Measurements from ENCODE around the gene TAF3. TPM values are rescaled to one million over a fixed set of nuclear protein-coding genes. Genes with fewer than 3 reads are reported as not detected.

The TAF3 gene
- total RNA-seq, 1 donor from 2014 or later: 10.8 TPM

DNA sequence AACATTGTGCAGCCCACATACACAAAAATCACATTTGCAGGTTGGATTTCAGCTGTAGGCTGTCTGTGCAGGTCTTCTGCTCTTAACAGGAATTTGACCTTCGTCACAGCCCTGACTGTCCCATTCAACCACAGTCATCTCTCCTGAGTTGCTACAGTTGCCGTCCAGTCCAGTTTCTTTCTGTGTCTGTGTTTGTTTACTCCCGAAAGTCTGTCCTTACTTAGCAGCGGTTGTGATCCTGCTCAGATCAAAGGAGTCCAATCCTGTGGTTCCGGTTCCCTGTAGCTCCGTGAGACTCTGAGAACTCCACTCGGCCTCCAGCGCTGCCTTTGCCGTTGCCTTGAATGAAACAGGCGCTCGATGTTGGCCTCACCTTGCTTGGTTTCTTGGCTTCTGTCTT is 124.6 kb downstream of the TAF3 start:
- Histone ChIP-seq H3K4me3 (no peak overlapping the region), H3K4me1 (peaks cover 4% of the 10 kb centered on the region), H3K27ac (no peak overlapping the region), H3K36me3 (no peaks in the 10 kb centered on the region), H3K27me3 (ENCODE audit: low read depth) (no peaks in the 10 kb centered on the region), H3K9me3 (no peaks in the 10 kb centered on the region)
- ATAC-seq (no peak), DNase-seq (no peak)
- intact Hi-C loops (cut with DNase I): no loop called here
- TF ChIP-seq, protein P1, sequence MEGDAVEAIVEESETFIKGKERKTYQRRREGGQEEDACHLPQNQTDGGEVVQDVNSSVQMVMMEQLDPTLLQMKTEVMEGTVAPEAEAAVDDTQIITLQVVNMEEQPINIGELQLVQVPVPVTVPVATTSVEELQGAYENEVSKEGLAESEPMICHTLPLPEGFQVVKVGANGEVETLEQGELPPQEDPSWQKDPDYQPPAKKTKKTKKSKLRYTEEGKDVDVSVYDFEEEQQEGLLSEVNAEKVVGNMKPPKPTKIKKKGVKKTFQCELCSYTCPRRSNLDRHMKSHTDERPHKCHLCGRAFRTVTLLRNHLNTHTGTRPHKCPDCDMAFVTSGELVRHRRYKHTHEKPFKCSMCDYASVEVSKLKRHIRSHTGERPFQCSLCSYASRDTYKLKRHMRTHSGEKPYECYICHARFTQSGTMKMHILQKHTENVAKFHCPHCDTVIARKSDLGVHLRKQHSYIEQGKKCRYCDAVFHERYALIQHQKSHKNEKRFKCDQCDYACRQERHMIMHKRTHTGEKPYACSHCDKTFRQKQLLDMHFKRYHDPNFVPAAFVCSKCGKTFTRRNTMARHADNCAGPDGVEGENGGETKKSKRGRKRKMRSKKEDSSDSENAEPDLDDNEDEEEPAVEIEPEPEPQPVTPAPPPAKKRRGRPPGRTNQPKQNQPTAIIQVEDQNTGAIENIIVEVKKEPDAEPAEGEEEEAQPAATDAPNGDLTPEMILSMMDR (IDR thresholded peaks at IDR 0.05): no peak

DNA sequence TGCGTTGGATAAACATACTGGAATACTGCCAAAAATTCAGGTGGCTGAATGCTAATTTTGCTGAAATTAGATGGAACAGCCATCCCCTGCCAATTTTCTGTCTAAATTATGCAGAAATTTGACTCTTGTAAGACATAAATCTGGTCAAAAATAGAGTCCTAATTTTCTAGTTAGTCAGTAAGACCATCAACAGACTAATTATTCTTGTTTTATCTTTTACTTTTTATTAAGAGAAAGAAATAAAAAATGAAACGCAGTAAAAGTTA is 125.8 kb downstream of the TAF3 start:
- no peak overlapping the region for H3K27ac ChIP-seq
- peaks cover 4% of the 10 kb centered on the region for H3K4me1 ChIP-seq
- TF ChIP-seq, protein P1 (IDR thresholded peaks at IDR 0.05): no peak
- ATAC-seq (no peak), DNase-seq (no peak)
- no peaks in the 10 kb centered on the region for H3K27me3 ChIP-seq (ENCODE audit: low read depth)
- no peak overlapping the region for H3K4me3 ChIP-seq
- no peaks in the 10 kb centered on the region for H3K9me3 ChIP-seq
- intact Hi-C loops (cut with DNase I): no loop called here
- no peaks in the 10 kb centered on the region for H3K36me3 ChIP-seq

DNA sequence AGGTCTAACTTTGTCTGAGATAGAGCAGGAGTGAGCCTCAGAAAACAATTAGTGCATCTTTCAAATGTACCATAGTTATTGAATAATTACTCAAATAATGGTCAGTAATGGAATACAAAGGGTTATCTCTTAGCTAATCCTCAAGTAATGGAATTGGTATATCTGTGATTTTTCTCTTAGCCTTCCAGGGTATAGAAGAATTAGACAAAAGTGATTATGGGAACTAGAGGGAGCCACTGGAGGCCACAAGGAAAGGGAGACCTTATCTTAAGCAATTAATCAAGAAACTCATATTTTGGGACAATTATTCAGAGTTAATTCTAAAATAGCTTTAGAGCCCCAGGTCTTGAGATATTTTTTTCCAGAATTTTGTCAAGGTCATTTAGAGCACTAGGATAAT is 126.2 kb downstream of the TAF3 start:
- ATAC-seq: no peak
- H3K27ac ChIP-seq: no peak overlapping the region
- no peaks in the 10 kb centered on the region for H3K9me3 ChIP-seq

DNA sequence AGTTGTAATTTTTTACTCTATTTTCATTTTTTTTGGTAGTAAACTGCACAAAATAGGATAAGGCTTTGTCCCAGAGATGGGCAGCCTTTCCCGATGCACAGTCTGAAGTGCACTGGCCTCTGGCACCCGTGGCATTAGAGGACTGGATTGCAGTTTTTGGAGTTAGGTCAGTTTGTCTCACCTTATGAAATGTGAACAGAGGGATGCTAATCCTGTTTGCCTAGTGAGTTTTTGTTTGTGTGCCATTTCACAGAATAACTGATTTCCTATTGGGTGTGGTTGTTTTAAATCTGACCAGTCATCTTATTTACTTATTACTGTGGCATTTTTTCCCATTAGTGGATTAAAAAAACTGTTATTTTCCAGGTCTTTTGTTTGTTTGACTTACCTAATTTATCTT is 126.7 kb downstream of the TAF3 start:
- TF ChIP-seq, protein P1 (IDR thresholded peaks at IDR 0.05): no peak
- intact Hi-C loops (cut with DNase I): no loop called here
- H3K27ac ChIP-seq: no peak overlapping the region
- no peaks in the 10 kb centered on the region for H3K27me3 ChIP-seq (ENCODE audit: low read depth)
- H3K9me3 ChIP-seq: no peaks in the 10 kb centered on the region
- H3K4me1 ChIP-seq: peaks cover 4% of the 10 kb centered on the region
- H3K4me3 ChIP-seq: no peak overlapping the region
- no peaks in the 10 kb centered on the region for H3K36me3 ChIP-seq
- DNase-seq: no peak
- no peak for ATAC-seq

More for the DNA sequence above, 126.2 kb downstream of the TAF3 start:
- no peak for DNase-seq
- Histone ChIP-seq H3K27me3 (ENCODE audit: low read depth) (no peaks in the 10 kb centered on the region), H3K4me3 (no peak overlapping the region), H3K36me3 (no peaks in the 10 kb centered on the region), H3K4me1 (peaks cover 4% of the 10 kb centered on the region)
- intact Hi-C loops (cut with DNase I): no loop called here
- TF ChIP-seq, protein P1 (IDR thresholded peaks at IDR 0.05): no peak

DNA sequence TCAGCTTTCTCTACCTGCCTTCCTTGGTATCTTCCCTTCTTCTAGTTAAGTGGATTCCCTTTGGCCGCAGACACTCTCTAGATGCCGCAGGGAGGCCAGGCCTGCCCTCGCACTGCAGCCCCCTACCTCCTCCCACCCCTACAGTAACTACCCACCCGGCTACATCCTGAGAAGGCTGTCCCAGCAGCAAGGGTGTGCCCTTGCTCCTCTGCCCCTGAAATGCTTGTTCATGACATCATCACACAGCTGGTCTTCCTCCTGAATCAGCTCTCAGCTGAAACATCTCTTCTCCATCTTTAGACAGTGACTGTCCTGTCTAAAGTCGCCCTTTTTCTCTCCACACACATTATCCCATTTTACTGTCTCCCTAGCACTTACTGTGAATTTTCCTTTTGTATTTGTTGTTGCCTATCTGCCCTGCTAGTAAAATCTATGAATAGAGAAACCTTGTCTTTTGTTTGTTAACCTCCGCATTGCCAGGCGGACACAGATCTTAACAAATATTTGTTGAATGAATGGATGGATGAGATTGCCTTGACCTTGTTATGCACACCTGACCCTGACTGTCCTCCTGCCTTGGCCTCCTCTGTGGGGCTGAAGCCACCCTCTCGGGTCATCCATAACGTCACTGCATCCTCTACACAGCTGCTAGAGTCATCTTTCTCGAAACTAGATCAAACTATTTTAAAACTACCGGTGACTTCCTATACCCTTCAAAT is 127.3 kb downstream of the TAF3 start:
- intact Hi-C loops (cut with DNase I): no loop called here
- peak in 1 of 2 donors; percentile 9 for ATAC-seq
- peaks cover 4% of the 10 kb centered on the region for H3K4me1 ChIP-seq
- H3K9me3 ChIP-seq: no peaks in the 10 kb centered on the region
- no peak overlapping the region for H3K27ac ChIP-seq
- TF ChIP-seq, protein P1 (IDR thresholded peaks at IDR 0.05): no peak
- DNase-seq: no peak
- H3K27me3 ChIP-seq (ENCODE audit: low read depth): no peaks in the 10 kb centered on the region
- H3K4me3 ChIP-seq: no peak overlapping the region
- H3K36me3 ChIP-seq: no peaks in the 10 kb centered on the region
